Keratinocyte (primary cell): ENCODE results near the gene TWF2. TPM values are rescaled to one million over a fixed set of nuclear protein-coding genes. Genes with fewer than 3 reads are reported as not detected.

Source experiments
- DNase-seq: peaks from one replicate; pipeline ENCODE4 v3.0.0-alpha.2; 2011; ENCODE audit warnings: low read depth, missing footprints, low spot score
- FAIRE-seq: peaks from 2 replicates; lab custom pipeline; 2011; peaks lifted over from hg19 to GRCh38; lab: Jason Lieb, UNC
- H2AFZ ChIP-seq: 2 replicates; pipeline ENCODE4 v1.6.0; 2012; ENCODE audit warnings: low read length, control low read depth, inconsistent platforms; ENCODE audit not compliant: control insufficient read depth
- H3K27ac ChIP-seq: 2 replicates; pipeline ENCODE4 v1.5.1; 2011; ENCODE audit warnings: low read length; ENCODE audit not compliant: control insufficient read depth, insufficient read depth
- H3K27me3 ChIP-seq: 3 replicates; pipeline ENCODE4 v1.6.0; 2011; ENCODE audit warnings: low read length; ENCODE audit not compliant: control insufficient read depth, insufficient read depth; ENCODE audit errors: extremely low read depth
- H3K36me3 ChIP-seq, 2 experiments: 2 replicates in 1 of 2; 3 replicates in 1 of 2; pipeline ENCODE4 v1.5.1; 2011; ENCODE audit warnings: low read length in 2 of 2, mild to moderate bottlenecking in 1 of 2; ENCODE audit not compliant: control insufficient read depth in 2 of 2, insufficient read depth in 2 of 2; ENCODE audit errors: extremely low read depth in 1 of 2
- H3K4me1 ChIP-seq: 3 replicates; pipeline ENCODE4 v1.5.1; 2011; ENCODE audit warnings: low read length; ENCODE audit not compliant: control insufficient read depth, insufficient read depth; ENCODE audit errors: extremely low read depth
- H3K4me2 ChIP-seq: 3 replicates; pipeline ENCODE4 v1.6.0; 2011; ENCODE audit warnings: low read depth, low read length; ENCODE audit not compliant: control insufficient read depth, insufficient read depth; ENCODE audit errors: extremely low read depth
- H3K4me3 ChIP-seq, 3 experiments: fragments of 200-600 bp in 1 of 3; sonication (generic) in 1 of 3; 2 replicates in 2 of 3; 3 replicates in 1 of 3; pipeline ENCODE4 v1.5.1; 2011 to 2016; ENCODE audit warnings: low read length in 3 of 3, mild to moderate bottlenecking in 3 of 3, control low read depth in 2 of 3, inconsistent platforms in 1 of 3, low read depth in 1 of 3, mixed read lengths in 1 of 3, mixed run types in 1 of 3, moderate library complexity in 1 of 3; ENCODE audit not compliant: control insufficient read depth in 2 of 3, insufficient read depth in 2 of 3; ENCODE audit errors: extremely low read depth in 1 of 3
- H3K79me2 ChIP-seq: 2 replicates; pipeline ENCODE4 v1.6.0; 2012; ENCODE audit warnings: low read length; ENCODE audit not compliant: control insufficient read depth, insufficient read depth
- H3K9ac ChIP-seq: 3 replicates; pipeline ENCODE4 v1.6.0; 2011; ENCODE audit warnings: low read length; ENCODE audit not compliant: control insufficient read depth, insufficient read depth; ENCODE audit errors: extremely low read depth
- H3K9me1 ChIP-seq: 3 replicates; pipeline ENCODE4 v1.6.0; 2011; ENCODE audit warnings: low read length; ENCODE audit not compliant: control insufficient read depth, insufficient read depth; ENCODE audit errors: extremely low read depth
- H3K9me3 ChIP-seq: 2 replicates; pipeline ENCODE4 v1.5.1; 2012; ENCODE audit warnings: low read depth, low read length; ENCODE audit not compliant: control insufficient read depth
- H4K20me1 ChIP-seq: 3 replicates; pipeline ENCODE4 v1.6.0; 2011; ENCODE audit warnings: low read length; ENCODE audit not compliant: control insufficient read depth, insufficient read depth; ENCODE audit errors: extremely low read depth
- EZH2 ChIP-seq: IDR thresholded peaks from one replicate; pipeline ENCODE4 v1.6.1; 2012; ENCODE audit warnings: inconsistent platforms, mild to moderate bottlenecking, low read length, moderate library complexity
- dilution Hi-C: fragments of 300-500 bp; cut with MboI; formaldehyde crosslinking; loops from one replicate; pipeline ENCODE4 v1.7.0; 2020; ENCODE audit warnings: low sequenced_read_pairs; ENCODE audit not compliant: extremely low pct_ligation_motif_present
- polyA plus RNA-seq, 5 experiments: library from polyadenylated mRNA; depleted of rRNA in 3 of 5; stranded (reverse) in 3 of 5; stranded (forward) in 1 of 5; unstranded in 1 of 5; fragments of >200 nt; gene quantifications; 1 replicate in 1 of 5; 2 replicates in 3 of 5; 3 replicates in 1 of 5; pipeline versions ENCODE4 v1.2.1 to v1.2.3, GENCODE V29; 2011 to 2012; ENCODE audit warnings: missing spikeins in 2 of 5, low read depth in 1 of 5, low replicate concordance in 1 of 5
- TF ChIP-seq, protein P1 (sequence below), 3 experiments: IDR thresholded peaks in 1 of 3; conservative IDR thresholded peaks in 1 of 3; optimal IDR thresholded peaks in 1 of 3; 2 replicates in 2 of 3; 3 replicates in 1 of 3; pipeline versions ENCODE3 to v1.5.1; 2011; ENCODE audit warnings: low read length in 3 of 3, mild to moderate bottlenecking in 3 of 3, moderate library complexity in 2 of 3, control low read depth in 1 of 3, inconsistent platforms in 1 of 3; ENCODE audit not compliant: insufficient read depth in 2 of 3; ENCODE audit errors: extremely low read depth in 1 of 3

TWF2 gene
- polyA plus RNA-seq, 1 donor (not counting 4 experiments of a cell fraction or from before 2014, with no cell fraction given), result 70.4 TPM

DNA sequence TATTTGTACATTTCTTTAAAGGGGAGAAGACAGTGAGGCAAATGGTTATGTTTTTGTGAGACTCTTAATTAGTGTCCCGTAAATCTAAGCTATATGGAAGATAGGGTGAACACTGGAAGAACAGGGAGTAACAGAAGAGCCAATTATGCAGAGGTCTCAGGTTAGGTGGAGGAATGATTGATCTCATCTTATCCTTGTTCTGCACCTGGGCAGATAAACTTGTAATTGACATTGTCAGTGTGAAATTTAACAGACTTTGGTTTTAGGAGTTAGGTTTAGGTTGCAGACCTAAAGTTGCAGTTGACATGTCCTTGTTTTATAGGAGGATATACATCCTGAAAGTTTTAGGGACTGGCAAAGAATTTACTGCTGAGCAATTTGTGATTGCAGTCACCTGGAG is 3.1 kb upstream of the TWF2 start:
- H3K9me1 ChIP-seq, result no peaks in the 10 kb centered on the region
- TF ChIP-seq EZH2, result no peak
- TF ChIP-seq, protein P1, sequence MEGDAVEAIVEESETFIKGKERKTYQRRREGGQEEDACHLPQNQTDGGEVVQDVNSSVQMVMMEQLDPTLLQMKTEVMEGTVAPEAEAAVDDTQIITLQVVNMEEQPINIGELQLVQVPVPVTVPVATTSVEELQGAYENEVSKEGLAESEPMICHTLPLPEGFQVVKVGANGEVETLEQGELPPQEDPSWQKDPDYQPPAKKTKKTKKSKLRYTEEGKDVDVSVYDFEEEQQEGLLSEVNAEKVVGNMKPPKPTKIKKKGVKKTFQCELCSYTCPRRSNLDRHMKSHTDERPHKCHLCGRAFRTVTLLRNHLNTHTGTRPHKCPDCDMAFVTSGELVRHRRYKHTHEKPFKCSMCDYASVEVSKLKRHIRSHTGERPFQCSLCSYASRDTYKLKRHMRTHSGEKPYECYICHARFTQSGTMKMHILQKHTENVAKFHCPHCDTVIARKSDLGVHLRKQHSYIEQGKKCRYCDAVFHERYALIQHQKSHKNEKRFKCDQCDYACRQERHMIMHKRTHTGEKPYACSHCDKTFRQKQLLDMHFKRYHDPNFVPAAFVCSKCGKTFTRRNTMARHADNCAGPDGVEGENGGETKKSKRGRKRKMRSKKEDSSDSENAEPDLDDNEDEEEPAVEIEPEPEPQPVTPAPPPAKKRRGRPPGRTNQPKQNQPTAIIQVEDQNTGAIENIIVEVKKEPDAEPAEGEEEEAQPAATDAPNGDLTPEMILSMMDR (optimal IDR thresholded peaks at IDR 0.05 in 1 of 3, IDR thresholded peaks at IDR 0.05 in 1 of 3, conservative IDR thresholded peaks at IDR 0.05 in 1 of 3; ENCODE audit: extremely low read depth in 1 of 3, insufficient read depth in 2 of 3, low read length in 3 of 3), result no peak
- FAIRE-seq (no peak), DNase-seq (no peak)
- H3K79me2 ChIP-seq, result peaks cover 23% of the 10 kb centered on the region
- H2AFZ ChIP-seq, result no peak overlapping the region
- H3K9ac ChIP-seq, result no peak overlapping the region
- H4K20me1 ChIP-seq, result no peaks in the 10 kb centered on the region
- H3K36me3 ChIP-seq, result no peaks in the 10 kb centered on the region
- no peaks in the 10 kb centered on the region for H3K27me3 ChIP-seq
- no peaks in the 10 kb centered on the region for H3K9me3 ChIP-seq
- H3K27ac ChIP-seq, result no peak overlapping the region
- H3K4me1 ChIP-seq, result peaks cover 55% of the 10 kb centered on the region
- dilution Hi-C loops, result no loop called here
- H3K4me3 ChIP-seq, result no peak overlapping the region
- no peak overlapping the region for H3K4me2 ChIP-seq

DNA sequence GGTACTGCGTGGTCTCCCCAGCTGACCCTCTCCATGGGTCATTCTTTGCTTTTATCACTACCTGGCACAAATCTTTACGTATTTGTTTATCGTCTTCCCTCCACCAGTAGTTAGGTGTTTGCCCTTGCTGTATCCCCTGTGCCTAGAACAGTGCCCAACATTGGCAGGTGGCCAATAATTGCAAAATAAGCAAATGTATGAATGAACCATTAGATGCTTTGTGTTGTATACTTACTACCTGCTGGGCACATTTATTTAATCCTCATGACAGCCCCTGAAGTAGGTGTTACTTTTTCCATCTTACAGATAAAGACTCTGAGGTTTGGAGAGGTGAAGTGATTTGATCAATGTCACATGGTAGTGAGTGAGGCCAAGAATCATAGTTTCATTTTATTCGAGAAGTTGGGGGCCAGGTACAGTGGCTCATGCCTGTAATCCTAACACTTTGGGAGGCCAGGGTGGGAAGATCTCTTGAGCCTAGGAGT is 2.0 kb upstream of the TWF2 start:
- DNase-seq, result no peak
- dilution Hi-C loops, result no loop called here
- Histone ChIP-seq H3K4me3 (no peak overlapping the region), H3K4me2 (no peak overlapping the region), H3K9me3 (no peaks in the 10 kb centered on the region), H3K4me1 (peaks cover 51% of the 10 kb centered on the region), H4K20me1 (no peaks in the 10 kb centered on the region), H3K79me2 (peaks cover 32% of the 10 kb centered on the region), H3K9ac (no peak overlapping the region), H2AFZ (no peak overlapping the region), H3K36me3 (no peaks in the 10 kb centered on the region), H3K9me1 (no peaks in the 10 kb centered on the region), H3K27ac (peak overlapping the region; percentile 84), H3K27me3 (no peaks in the 10 kb centered on the region)
- TF ChIP-seq EZH2, result no peak
- TF ChIP-seq, protein P1 (optimal IDR thresholded peaks at IDR 0.05 in 1 of 3, IDR thresholded peaks at IDR 0.05 in 1 of 3, conservative IDR thresholded peaks at IDR 0.05 in 1 of 3; ENCODE audit: extremely low read depth in 1 of 3, insufficient read depth in 2 of 3, low read length in 3 of 3), result no peak
- no peak for FAIRE-seq
